Ishikawa (cell line): Measurements from ENCODE around the gene PKNOX2.

Experiments
- CREB1 ChIP-seq: IDR thresholded peaks from 2 replicates; pipeline ENCODE4 v1.6.1; 2012; ENCODE audit warnings: low read depth
- EP300 ChIP-seq: IDR thresholded peaks from 2 replicates; pipeline ENCODE4 v1.6.1; 2012; ENCODE audit warnings: borderline replicate concordance
- FOXM1 ChIP-seq: IDR thresholded peaks from 2 replicates; pipeline ENCODE4 v1.6.1; 2012; ENCODE audit warnings: low read depth, borderline replicate concordance
- YY1 ChIP-seq: IDR thresholded peaks from 2 replicates; pipeline ENCODE4 v1.6.1; 2012; ENCODE audit warnings: low read depth
- ZBTB7A ChIP-seq: IDR thresholded peaks from 2 replicates; pipeline ENCODE4 v1.6.1; 2012; ENCODE audit warnings: low read depth
- TF ChIP-seq, protein P1 (sequence below): IDR thresholded peaks from 2 replicates; pipeline ENCODE4 v1.6.1; 2012; ENCODE audit warnings: low read depth, mild to moderate bottlenecking

DNA sequence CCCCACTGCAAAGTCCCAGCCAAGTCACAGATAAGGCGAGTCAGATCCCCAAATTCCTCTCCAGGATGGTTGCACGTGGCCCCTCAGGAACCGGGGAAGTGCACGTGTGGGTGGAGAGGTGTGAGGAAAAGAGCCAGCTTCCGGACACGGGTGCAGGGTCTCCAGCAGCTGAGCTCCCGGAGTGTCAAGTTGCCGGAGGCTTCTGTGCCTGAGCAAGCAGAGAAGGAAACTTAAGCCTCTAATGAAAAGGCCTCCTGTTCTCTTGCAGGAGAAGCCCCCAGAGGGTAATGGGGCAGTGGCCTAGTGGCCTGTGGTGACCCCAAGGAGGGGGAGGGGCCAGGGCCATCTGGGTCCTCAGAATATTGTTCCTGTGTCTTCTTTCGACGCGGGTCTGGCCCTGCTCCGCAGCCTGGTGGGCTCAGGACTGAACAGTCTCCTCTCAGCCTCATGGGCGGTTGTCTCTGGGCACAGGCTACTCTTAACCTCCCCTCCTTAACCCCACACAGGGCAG is 183.6 kb downstream of the PKNOX2 start:
- TF ChIP-seq, protein P1, sequence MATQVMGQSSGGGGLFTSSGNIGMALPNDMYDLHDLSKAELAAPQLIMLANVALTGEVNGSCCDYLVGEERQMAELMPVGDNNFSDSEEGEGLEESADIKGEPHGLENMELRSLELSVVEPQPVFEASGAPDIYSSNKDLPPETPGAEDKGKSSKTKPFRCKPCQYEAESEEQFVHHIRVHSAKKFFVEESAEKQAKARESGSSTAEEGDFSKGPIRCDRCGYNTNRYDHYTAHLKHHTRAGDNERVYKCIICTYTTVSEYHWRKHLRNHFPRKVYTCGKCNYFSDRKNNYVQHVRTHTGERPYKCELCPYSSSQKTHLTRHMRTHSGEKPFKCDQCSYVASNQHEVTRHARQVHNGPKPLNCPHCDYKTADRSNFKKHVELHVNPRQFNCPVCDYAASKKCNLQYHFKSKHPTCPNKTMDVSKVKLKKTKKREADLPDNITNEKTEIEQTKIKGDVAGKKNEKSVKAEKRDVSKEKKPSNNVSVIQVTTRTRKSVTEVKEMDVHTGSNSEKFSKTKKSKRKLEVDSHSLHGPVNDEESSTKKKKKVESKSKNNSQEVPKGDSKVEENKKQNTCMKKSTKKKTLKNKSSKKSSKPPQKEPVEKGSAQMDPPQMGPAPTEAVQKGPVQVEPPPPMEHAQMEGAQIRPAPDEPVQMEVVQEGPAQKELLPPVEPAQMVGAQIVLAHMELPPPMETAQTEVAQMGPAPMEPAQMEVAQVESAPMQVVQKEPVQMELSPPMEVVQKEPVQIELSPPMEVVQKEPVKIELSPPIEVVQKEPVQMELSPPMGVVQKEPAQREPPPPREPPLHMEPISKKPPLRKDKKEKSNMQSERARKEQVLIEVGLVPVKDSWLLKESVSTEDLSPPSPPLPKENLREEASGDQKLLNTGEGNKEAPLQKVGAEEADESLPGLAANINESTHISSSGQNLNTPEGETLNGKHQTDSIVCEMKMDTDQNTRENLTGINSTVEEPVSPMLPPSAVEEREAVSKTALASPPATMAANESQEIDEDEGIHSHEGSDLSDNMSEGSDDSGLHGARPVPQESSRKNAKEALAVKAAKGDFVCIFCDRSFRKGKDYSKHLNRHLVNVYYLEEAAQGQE = no peak
- TF ChIP-seq FOXM1 (no peak), YY1 (no peak), EP300 (no peak), CREB1 (no peak), ZBTB7A (no peak)
